Measurements from ENCODE around the gene TBL1X.

DNA sequence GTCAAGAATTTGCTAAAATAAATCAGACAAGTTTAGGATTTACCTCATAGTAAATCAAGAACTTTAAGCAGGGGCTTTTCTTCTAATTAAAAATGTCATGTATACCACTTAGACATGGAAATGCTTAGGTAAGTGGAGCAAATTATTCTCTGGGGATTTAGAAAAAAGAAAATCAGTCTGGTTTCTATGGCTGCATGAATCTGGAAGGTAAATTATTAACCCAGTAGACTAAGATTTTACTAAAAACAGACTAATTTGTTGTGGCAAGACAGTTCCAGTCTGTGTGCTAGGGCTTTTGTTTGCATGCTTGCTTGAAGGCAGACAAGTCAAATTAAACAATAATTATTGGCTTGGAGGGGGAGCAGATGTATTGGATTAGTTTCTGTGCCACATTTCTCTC, 140.6 kb downstream of the TBL1X start:
- TF ChIP-seq EZH2 (IDR thresholded peaks at IDR 0.05; ENCODE audit: low read length, unreplicated experiment), result no peak
- TF ChIP-seq, protein P1, sequence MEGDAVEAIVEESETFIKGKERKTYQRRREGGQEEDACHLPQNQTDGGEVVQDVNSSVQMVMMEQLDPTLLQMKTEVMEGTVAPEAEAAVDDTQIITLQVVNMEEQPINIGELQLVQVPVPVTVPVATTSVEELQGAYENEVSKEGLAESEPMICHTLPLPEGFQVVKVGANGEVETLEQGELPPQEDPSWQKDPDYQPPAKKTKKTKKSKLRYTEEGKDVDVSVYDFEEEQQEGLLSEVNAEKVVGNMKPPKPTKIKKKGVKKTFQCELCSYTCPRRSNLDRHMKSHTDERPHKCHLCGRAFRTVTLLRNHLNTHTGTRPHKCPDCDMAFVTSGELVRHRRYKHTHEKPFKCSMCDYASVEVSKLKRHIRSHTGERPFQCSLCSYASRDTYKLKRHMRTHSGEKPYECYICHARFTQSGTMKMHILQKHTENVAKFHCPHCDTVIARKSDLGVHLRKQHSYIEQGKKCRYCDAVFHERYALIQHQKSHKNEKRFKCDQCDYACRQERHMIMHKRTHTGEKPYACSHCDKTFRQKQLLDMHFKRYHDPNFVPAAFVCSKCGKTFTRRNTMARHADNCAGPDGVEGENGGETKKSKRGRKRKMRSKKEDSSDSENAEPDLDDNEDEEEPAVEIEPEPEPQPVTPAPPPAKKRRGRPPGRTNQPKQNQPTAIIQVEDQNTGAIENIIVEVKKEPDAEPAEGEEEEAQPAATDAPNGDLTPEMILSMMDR (conservative IDR thresholded peaks at IDR 0.05; ENCODE audit: low read depth, low read length), result no peak
